Sciatic nerve (tissue), 2 donors: ENCODE data around the gene SHANK1. TPM values are rescaled to one million over a fixed set of nuclear protein-coding genes. Genes with fewer than 3 reads are reported as not detected.
"Not testable (repeated sequence)": the region's sequence is repeated elsewhere in the genome, so short reads cannot be mapped to it uniquely, and the experiment has no call there.

Source experiments
- ATAC-seq: fragments of 200-7000 bp; cut with Tn5 transposase; one replicate; pipeline ENCODE4 v1.9.1; 2020; ENCODE audit warnings: mild to moderate bottlenecking, moderate library complexity
- DNase-seq: peaks from one replicate; pipeline ENCODE4 v3.0.0-alpha.2; 2020; ENCODE audit warnings: low spot score
- intact Hi-C: fragments of 100-400 bp; cut with DNase I; formaldehyde crosslinking; loops from one replicate; pipeline ENCODE4 v1.14.2; 2022
- total RNA-seq: library from RNA; stranded (reverse); fragmentation: NEBNext Ultra II Directional; extraction: Animal tissue kit (Norgen Biotek cat#: 25700); gene quantifications from one replicate; pipeline ENCODE4 v1.2.1, GENCODE V29; 2021
- donor health status: DM: no; HTN: no; CAD: no.
- donor health status: DM: no; HTN: no; CAD: no.

SHANK1 gene
- total RNA-seq, 1 donor from 2014 or later, result 1.4 TPM

DNA sequence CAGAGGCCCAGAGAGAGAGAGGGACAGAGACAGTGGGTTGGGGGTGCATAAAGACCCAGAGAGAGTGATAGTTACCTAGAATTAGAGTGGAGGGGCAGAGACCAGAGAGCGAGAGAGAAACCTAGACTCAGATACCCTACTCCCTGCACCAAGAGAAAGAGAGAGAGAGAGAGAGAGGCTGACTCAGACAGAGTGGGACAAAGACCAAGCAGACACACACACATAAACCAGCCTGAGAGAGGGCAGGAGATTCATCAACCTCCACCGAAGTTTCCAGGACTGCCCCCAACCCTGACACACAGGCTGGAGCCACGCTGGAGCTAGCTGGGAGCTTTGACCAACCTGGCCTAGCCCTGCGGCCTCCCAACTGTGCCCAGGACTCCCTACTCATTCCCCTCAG is 92.8 kb downstream of the SHANK1 start:
- no peak for DNase-seq
- no peak for ATAC-seq
- intact Hi-C loops, result no loop called here

DNA sequence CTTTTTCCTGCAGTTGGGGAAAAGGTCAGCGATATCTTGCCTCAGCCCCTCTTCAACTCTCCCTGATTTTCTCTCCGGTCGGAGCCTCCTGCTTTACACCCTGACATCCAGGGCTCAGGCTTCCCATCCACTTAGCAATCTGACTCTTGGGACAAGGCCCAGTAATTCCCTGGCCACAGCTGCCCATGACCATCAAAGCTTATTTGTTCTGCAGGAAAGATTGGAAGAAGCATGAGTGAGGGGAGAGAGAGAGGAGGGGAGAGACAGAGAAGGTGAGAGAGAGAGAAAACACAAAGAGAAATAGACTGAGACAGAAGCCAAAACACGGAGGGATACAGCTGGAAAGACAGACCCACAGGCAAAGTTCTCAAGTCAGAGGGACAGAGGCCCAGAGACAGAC is 93.6 kb downstream of the SHANK1 start:
- no peak for DNase-seq
- ATAC-seq, result no peak
- intact Hi-C loops, result no loop called here

DNA sequence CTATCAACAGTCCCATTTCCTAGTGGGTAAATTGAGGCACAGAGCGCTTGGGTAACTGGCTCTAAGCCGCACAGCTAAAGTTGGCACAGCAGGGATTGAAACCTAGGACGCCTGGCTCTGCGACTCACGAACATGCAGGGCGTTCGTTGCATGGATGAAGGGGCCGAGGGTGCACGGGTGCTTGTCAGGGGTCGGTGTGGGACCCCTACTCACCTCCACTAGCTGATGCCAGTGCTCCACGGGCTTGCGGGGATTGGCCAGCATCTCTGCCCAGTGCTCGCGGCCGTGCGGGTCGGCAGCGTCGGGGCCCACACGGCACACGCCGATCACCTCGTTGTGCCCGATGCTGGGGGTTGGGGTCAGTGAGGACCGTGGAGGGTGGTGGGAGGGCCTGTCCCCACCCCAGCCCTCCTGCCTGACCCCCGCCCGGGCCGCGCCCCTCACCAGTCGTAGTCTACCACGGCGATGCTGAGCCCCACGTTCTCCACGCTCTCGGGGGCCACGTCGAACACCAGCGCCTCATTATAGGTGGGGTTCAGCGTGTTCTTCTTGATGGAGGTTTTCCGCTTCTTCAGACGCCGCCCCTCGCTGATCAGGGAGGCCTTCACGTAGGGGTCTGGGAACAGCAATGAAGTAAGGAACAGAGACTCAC is 94.5 kb downstream of the SHANK1 start:
- DNase-seq (no peak), ATAC-seq (no peak)
- intact Hi-C loops, result no loop called here

DNA sequence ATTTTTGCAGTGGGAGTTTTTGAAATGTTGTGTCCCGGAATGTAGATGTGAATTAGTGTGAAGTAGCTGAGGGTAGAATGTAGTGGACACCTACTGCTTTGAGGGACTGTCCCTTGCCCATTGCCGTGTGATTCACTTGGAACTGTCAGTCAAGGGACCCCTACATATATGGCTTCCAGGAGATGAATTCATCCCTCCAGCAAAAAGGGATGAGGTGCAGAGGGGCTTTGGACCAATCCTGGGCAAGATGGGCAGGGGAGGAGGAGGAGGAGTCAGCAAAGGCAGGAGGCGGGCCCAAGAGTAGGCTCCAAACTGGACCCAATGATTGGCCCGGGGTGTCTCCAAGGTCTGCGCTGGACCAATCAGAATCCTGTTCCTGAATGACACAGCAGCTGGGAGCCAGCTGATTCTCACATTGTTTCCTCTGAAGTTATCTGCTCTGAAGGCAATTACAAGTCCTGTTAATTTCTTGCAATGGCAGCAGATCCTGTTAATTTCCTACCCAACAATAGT is 99.2 kb downstream of the SHANK1 start:
- DNase-seq, ATAC-seq, intact Hi-C loops: not testable (repeated sequence)

DNA sequence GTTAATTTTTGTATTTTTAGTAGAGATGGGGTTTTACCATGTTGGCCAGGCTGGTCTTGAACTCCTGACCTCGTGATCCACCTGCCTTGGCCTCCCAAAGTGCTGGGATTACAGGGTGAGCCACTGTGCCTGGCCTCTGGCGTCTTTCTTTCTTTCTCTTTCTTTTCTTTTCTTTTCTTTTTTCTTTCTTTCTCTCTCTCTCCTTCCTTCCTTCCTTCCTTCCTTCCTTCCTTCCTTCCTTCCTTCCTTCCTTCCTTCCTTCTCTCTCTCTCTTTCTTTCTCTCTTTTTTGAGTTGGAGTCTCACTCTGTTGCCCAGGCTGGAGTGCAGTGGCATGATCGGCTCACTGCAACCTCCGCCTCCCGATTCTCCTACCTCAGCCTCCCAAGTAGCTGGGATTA is 100.4 kb downstream of the SHANK1 start:
- intact Hi-C loops, DNase-seq, ATAC-seq: not testable (repeated sequence)

DNA sequence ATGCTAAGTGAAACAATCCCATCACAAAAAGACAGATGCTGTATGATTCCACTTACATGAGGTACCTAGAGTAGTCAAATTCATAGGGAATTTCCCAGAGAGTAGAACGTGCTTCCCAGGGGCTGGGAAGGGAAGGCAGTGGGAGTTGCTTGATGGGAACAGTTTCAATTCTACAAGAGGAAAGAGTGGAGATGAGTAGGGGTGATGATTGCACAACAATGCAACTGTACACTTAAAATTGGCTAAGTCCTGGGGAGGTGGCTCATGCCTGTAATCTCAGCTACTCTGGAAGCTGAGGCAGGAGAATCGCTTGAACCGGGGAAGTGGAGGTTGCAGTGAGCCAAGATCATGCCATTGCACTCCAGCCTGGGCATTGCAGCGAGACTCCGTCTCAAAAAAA is 101.2 kb downstream of the SHANK1 start:
- DNase-seq, ATAC-seq, intact Hi-C loops: not testable (repeated sequence)

DNA sequence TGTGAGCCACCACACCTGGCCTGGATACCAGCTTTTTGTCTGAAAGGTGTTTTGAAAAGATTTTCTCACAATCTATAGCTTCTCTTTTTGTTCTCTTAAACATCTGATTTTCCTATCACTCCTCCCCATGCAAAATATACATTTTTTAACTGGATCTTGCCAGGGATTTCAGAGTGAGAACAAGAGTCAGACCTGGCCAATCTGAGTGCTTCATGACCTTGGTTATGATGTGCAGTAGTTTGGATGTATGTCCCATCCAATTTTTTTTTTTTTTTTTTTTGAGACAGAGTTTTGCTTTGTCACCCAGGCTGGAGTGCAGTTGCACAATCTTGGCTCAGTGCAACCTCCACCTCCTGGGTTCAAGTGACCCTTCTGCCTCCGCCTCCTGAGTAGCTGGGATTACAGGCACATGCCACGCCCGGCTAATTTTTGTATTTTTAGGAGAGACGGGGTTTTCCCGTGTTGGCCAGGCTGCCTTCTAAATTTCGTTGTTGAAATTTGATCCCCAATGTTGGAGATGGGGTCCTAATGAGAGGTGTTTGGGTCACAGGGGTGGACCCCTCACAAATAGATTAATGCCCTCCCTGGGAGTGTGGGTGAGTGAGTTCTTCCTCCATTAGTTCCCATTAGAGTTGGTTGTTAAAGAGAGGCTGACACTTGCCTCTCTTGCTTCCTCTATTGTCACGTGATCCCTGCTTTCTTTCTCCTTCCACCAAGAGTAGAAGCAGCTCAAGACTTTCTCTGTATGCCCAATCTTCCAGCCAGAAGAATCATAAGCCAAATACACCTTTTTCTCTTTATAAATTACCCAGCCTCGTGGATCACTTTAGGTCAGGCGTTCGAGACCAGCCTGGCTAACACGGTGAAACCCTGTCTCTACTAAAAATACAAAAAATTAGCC is 106.8 kb downstream of the SHANK1 start:
- DNase-seq, ATAC-seq, intact Hi-C loops: not testable (repeated sequence)

Other genes starting within 250 kb of the SHANK1 start
- 66.9 TPM for gene EMC10, start 243.3 kb downstream of the SHANK1 start, total RNA-seq
- 0.45 TPM for gene GARIN5A, start 243.0 kb downstream of the SHANK1 start, total RNA-seq
- 33.6 TPM for gene JOSD2, start 208.6 kb downstream of the SHANK1 start, total RNA-seq
- gene ASPDH, start 205.9 kb downstream of the SHANK1 start, total RNA-seq, result not detected
- 3.5 TPM for gene LRRC4B, start 151.4 kb downstream of the SHANK1 start, total RNA-seq
- not detected for gene SYT3, start 79.9 kb downstream of the SHANK1 start, total RNA-seq
- gene C19orf81, start 70.4 kb downstream of the SHANK1 start, total RNA-seq, result not detected
- gene CLEC11A, start 3.6 kb upstream of the SHANK1 start, total RNA-seq, result 16.6 TPM
- gene GPR32, start 50.7 kb upstream of the SHANK1 start, total RNA-seq, result not detected
- gene ACP4, start 70.6 kb upstream of the SHANK1 start, total RNA-seq, result not detected
- 2.1 TPM for gene KLK1, start 104.0 kb upstream of the SHANK1 start, total RNA-seq
- gene KLK15, start 113.8 kb upstream of the SHANK1 start, total RNA-seq, result not detected
- not detected for gene KLK3, start 135.1 kb upstream of the SHANK1 start, total RNA-seq
- not detected for gene KLK2, start 153.6 kb upstream of the SHANK1 start, total RNA-seq
- 1.1 TPM for gene KLK4, start 191.6 kb upstream of the SHANK1 start, total RNA-seq
- gene KLK5, start 233.2 kb upstream of the SHANK1 start, total RNA-seq, result not detected
- 8.8 TPM for gene KLK6, start 249.8 kb upstream of the SHANK1 start, total RNA-seq